Measurements from ENCODE around the gene MLKL. TPM values are rescaled to one million over a fixed set of nuclear protein-coding genes. Genes with fewer than 3 reads are reported as not detected.

MLKL gene
- total RNA-seq, 1 donor from 2014 or later: 0.24 TPM

DNA sequence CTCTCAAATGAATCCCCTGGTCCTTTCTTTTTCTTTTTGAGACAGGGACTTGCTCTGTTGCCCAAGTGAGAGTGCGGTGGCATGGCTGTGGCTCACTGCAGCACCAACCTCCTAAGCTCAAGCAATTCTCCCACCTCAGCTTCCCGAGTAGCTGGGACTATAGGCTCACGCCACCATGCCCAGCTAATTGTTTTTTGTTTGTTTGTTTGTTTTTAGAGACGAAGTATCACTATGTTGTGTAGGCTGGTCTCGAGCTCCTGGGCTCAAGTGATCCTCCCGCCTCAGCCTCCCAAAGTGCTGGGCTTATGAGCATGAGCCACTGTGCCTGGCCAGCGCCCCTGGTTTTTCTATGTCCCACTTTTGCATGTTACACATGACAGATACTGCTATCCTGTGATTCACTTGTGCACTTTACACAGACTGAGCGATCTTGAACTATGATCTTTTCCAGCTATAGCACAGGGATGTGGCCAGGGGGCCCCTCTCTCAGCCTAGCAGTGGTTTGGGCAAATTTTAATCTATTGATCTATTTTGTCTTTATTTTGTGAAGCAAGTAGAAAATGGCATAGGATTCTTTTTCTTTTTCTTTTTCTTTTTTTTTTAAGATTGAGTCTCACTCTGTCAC, 31.3 kb upstream of the MLKL start:
- TF ChIP-seq, protein P1, sequence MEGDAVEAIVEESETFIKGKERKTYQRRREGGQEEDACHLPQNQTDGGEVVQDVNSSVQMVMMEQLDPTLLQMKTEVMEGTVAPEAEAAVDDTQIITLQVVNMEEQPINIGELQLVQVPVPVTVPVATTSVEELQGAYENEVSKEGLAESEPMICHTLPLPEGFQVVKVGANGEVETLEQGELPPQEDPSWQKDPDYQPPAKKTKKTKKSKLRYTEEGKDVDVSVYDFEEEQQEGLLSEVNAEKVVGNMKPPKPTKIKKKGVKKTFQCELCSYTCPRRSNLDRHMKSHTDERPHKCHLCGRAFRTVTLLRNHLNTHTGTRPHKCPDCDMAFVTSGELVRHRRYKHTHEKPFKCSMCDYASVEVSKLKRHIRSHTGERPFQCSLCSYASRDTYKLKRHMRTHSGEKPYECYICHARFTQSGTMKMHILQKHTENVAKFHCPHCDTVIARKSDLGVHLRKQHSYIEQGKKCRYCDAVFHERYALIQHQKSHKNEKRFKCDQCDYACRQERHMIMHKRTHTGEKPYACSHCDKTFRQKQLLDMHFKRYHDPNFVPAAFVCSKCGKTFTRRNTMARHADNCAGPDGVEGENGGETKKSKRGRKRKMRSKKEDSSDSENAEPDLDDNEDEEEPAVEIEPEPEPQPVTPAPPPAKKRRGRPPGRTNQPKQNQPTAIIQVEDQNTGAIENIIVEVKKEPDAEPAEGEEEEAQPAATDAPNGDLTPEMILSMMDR (IDR thresholded peaks at IDR 0.05; ENCODE audit: unreplicated experiment): no peak
- Mint-ChIP-seq H3K27ac (no peak overlapping the region), H3K36me3 (ENCODE audit: insufficient read depth) (no peaks in the 10 kb centered on the region), H3K4me1 (ENCODE audit: low read depth) (peaks cover 19% of the 10 kb centered on the region), H3K4me3 (ENCODE audit: low read depth) (no peak overlapping the region), H3K9me3 (ENCODE audit: low read depth) (peaks cover 8% of the 10 kb centered on the region), H3K27me3 (peaks cover 5% of the 10 kb centered on the region)
- no peak for DNase-seq (ENCODE audit: low spot score, unreplicated experiment)

GRCh38 chr16:74729783-74730683, 29.4 kb upstream of the MLKL start:
- peak overlapping the region; percentile 42 for H3K4me3 Mint-ChIP-seq (ENCODE audit: low read depth)
- no peak for DNase-seq (ENCODE audit: low spot score, unreplicated experiment)
- peaks cover 4% of the 10 kb centered on the region for H3K27me3 Mint-ChIP-seq
- H3K4me1 Mint-ChIP-seq (ENCODE audit: low read depth): peaks cover 19% of the 10 kb centered on the region
- H3K9me3 Mint-ChIP-seq (ENCODE audit: low read depth): peaks cover 14% of the 10 kb centered on the region
- no peaks in the 10 kb centered on the region for H3K36me3 Mint-ChIP-seq (ENCODE audit: insufficient read depth)
- H3K27ac Mint-ChIP-seq: peak overlapping the region; percentile 25
- TF ChIP-seq, protein P1 (IDR thresholded peaks at IDR 0.05; ENCODE audit: unreplicated experiment): no peak

DNA sequence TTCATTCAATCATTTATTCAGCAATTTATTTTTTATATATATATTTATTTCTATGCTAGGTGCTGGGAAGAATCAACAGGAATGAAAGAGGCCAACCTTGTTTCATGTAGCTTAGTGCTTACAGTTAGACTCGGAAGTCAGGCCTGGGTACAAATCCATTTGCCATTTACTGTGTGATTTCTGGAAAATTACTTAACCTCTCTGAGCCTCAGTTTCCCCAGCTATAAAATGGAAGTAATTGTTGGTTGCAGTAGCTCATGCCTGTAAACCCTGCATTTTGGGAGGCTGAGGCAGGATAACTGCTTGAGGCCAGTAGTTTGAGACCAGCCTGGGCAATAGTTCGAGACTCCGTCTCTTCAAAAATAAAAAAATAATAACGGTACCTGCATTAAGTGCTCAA, 27.2 kb upstream of the MLKL start:
- Mint-ChIP-seq H3K4me1 (ENCODE audit: low read depth) (peaks cover 16% of the 10 kb centered on the region), H3K36me3 (ENCODE audit: insufficient read depth) (no peaks in the 10 kb centered on the region), H3K4me3 (ENCODE audit: low read depth) (no peak overlapping the region), H3K27ac (no peak overlapping the region), H3K9me3 (ENCODE audit: low read depth) (peaks cover 14% of the 10 kb centered on the region), H3K27me3 (peaks cover 4% of the 10 kb centered on the region)
- TF ChIP-seq, protein P1 (IDR thresholded peaks at IDR 0.05; ENCODE audit: unreplicated experiment): no peak
- DNase-seq (ENCODE audit: low spot score, unreplicated experiment): no peak

GRCh38 chr16:74726716-74727115, 26.1 kb upstream of the MLKL start:
- peaks cover 13% of the 10 kb centered on the region for H3K9me3 Mint-ChIP-seq (ENCODE audit: low read depth)
- no peak for DNase-seq (ENCODE audit: low spot score, unreplicated experiment)
- H3K27ac Mint-ChIP-seq: no peak overlapping the region
- no peaks in the 10 kb centered on the region for H3K36me3 Mint-ChIP-seq (ENCODE audit: insufficient read depth)
- H3K4me3 Mint-ChIP-seq (ENCODE audit: low read depth): no peak overlapping the region
- peaks cover 14% of the 10 kb centered on the region for H3K4me1 Mint-ChIP-seq (ENCODE audit: low read depth)
- TF ChIP-seq, protein P1 (IDR thresholded peaks at IDR 0.05; ENCODE audit: unreplicated experiment): peak; percentile 45
- H3K27me3 Mint-ChIP-seq: peaks cover 4% of the 10 kb centered on the region

- no peak overlapping the region for H3K4me3 Mint-ChIP-seq (ENCODE audit: low read depth)
- peaks cover 9% of the 10 kb centered on the region for H3K9me3 Mint-ChIP-seq (ENCODE audit: low read depth)
- DNase-seq (ENCODE audit: low spot score, unreplicated experiment): no peak
- H3K36me3 Mint-ChIP-seq (ENCODE audit: insufficient read depth): no peaks in the 10 kb centered on the region
- H3K27me3 Mint-ChIP-seq: peaks cover 4% of the 10 kb centered on the region
- TF ChIP-seq, protein P1 (IDR thresholded peaks at IDR 0.05; ENCODE audit: unreplicated experiment): no peak
- H3K4me1 Mint-ChIP-seq (ENCODE audit: low read depth): peaks cover 10% of the 10 kb centered on the region
- no peak overlapping the region for H3K27ac Mint-ChIP-seq
Observed at GRCh38 chr16:74725651-74726455, 25.2 kb upstream of the MLKL start.

All from progenitor cell of endocrine pancreas (in vitro differentiated cells).